Measurements from ENCODE around the gene CFAP54. TPM values are rescaled to one million over a fixed set of nuclear protein-coding genes. Genes with fewer than 3 reads are reported as not detected.

The CFAP54 gene
- total RNA-seq, 1 experiment from 2014 or later: 0.35 TPM

- DNase-seq: no peak
- no peaks in the 10 kb centered on the region for H3K36me3 Mint-ChIP-seq (ENCODE audit: insufficient read depth, unreplicated experiment)
- BruUV-seq (replicated peaks): no TSS peak
- intact Hi-C loops (cut with micrococcal nuclease; ENCODE audit: unreplicated experiment): no loop called here
- H3K4me1 Mint-ChIP-seq (ENCODE audit: low read depth, unreplicated experiment): peaks cover 27% of the 10 kb centered on the region
- H3K27ac Mint-ChIP-seq (ENCODE audit: unreplicated experiment): no peak overlapping the region
- H3K27me3 Mint-ChIP-seq (ENCODE audit: unreplicated experiment): no peaks in the 10 kb centered on the region
- H3K9me3 Mint-ChIP-seq (ENCODE audit: low read depth, unreplicated experiment): peaks cover 6% of the 10 kb centered on the region
- H3K4me3 Mint-ChIP-seq (ENCODE audit: low read depth, unreplicated experiment): no peak overlapping the region
- CTCF ChIA-PET: interaction anchor here (0.8 kb wide), 1 partner anchor 9 kb away, joined by 3 read pairs; no protein-coding TSS in a partner anchor
- TF ChIP-seq CTCF (IDR thresholded peaks at IDR 0.05; ENCODE audit: unreplicated experiment): no peak
Observed at GRCh38 chr12:96497855-96498254, 8.5 kb downstream of the CFAP54 start.

GRCh38 chr12:96500693-96501092, 11.3 kb downstream of the CFAP54 start:
- BruUV-seq (replicated peaks): no TSS peak
- peak overlapping the region; percentile 89 for H3K27ac Mint-ChIP-seq (ENCODE audit: unreplicated experiment)
- CTCF ChIA-PET: interaction anchor here (0.6 to 1.0 kb wide), 2 partner anchors 11 to 133 kb away, joined by 3 to 4 read pairs; partner anchors contain the start of gene CFAP54
- no peak for TF ChIP-seq CTCF (IDR thresholded peaks at IDR 0.05; ENCODE audit: unreplicated experiment)
- H3K4me3 Mint-ChIP-seq (ENCODE audit: low read depth, unreplicated experiment): no peak overlapping the region
- peaks cover 6% of the 10 kb centered on the region for H3K9me3 Mint-ChIP-seq (ENCODE audit: low read depth, unreplicated experiment)
- intact Hi-C loops (cut with micrococcal nuclease; ENCODE audit: unreplicated experiment): loop anchor here (5.0 kb wide), 1 partner anchor 98 kb away; the partner anchor contains the start of gene CDK17
- H3K36me3 Mint-ChIP-seq (ENCODE audit: insufficient read depth, unreplicated experiment): no peaks in the 10 kb centered on the region
- DNase-seq: peak; percentile 7
- no peaks in the 10 kb centered on the region for H3K27me3 Mint-ChIP-seq (ENCODE audit: unreplicated experiment)
- peaks cover 36% of the 10 kb centered on the region for H3K4me1 Mint-ChIP-seq (ENCODE audit: low read depth, unreplicated experiment)

GRCh38 chr12:96501133-96501761, 11.9 kb downstream of the CFAP54 start:
- Mint-ChIP-seq H3K9me3 (ENCODE audit: low read depth, unreplicated experiment) (peaks cover 6% of the 10 kb centered on the region), H3K27ac (ENCODE audit: unreplicated experiment) (peak overlapping the region; percentile 89), H3K4me1 (ENCODE audit: low read depth, unreplicated experiment) (peaks cover 36% of the 10 kb centered on the region), H3K27me3 (ENCODE audit: unreplicated experiment) (no peaks in the 10 kb centered on the region), H3K36me3 (ENCODE audit: insufficient read depth, unreplicated experiment) (no peaks in the 10 kb centered on the region), H3K4me3 (ENCODE audit: low read depth, unreplicated experiment) (no peak overlapping the region)
- intact Hi-C loops (cut with micrococcal nuclease; ENCODE audit: unreplicated experiment): loop anchor here (5.0 kb wide), 1 partner anchor 99 kb away; the partner anchor contains the start of gene CDK17
- no TSS peak for BruUV-seq (replicated peaks)
- CTCF ChIA-PET: interaction anchor here (0.6 to 1.0 kb wide), 3 partner anchors 12 to 134 kb away, joined by 3 to 4 read pairs (median 3); partner anchors contain the start of gene CFAP54
- peak; percentile 59 for DNase-seq
- TF ChIP-seq CTCF (IDR thresholded peaks at IDR 0.05; ENCODE audit: unreplicated experiment): no peak

- intact Hi-C loops (cut with micrococcal nuclease; ENCODE audit: unreplicated experiment): loop anchor here (5.0 kb wide), 1 partner anchor 100 kb away; the partner anchor contains the start of gene CDK17
- no peaks in the 10 kb centered on the region for H3K36me3 Mint-ChIP-seq (ENCODE audit: insufficient read depth, unreplicated experiment)
- BruUV-seq (replicated peaks): no TSS peak
- H3K27ac Mint-ChIP-seq (ENCODE audit: unreplicated experiment): peak overlapping the region; percentile 89
- no peak overlapping the region for H3K4me3 Mint-ChIP-seq (ENCODE audit: low read depth, unreplicated experiment)
- peaks cover 6% of the 10 kb centered on the region for H3K9me3 Mint-ChIP-seq (ENCODE audit: low read depth, unreplicated experiment)
- CTCF ChIA-PET: interaction anchor here (0.7 to 1.0 kb wide), 2 partner anchors 15 to 23 kb away, joined by 3 to 9 read pairs; no protein-coding TSS in a partner anchor
- DNase-seq: no peak
- H3K27me3 Mint-ChIP-seq (ENCODE audit: unreplicated experiment): no peaks in the 10 kb centered on the region
- TF ChIP-seq CTCF (IDR thresholded peaks at IDR 0.05; ENCODE audit: unreplicated experiment): no peak
- H3K4me1 Mint-ChIP-seq (ENCODE audit: low read depth, unreplicated experiment): peaks cover 36% of the 10 kb centered on the region
Observed at GRCh38 chr12:96501908-96502307, 12.5 kb downstream of the CFAP54 start.

Data from Calu3 (cell line).